Measurements from ENCODE around the gene NRF1. TPM values are rescaled to one million over a fixed set of nuclear protein-coding genes. Genes with fewer than 3 reads are reported as not detected.

NRF1 gene
- total and polyA plus RNA-seq, 2 of the 13 experiments (the other 11 are each of a cell fraction or from before 2014, with no cell fraction given) = 9.3 to 10.1 TPM

DNA sequence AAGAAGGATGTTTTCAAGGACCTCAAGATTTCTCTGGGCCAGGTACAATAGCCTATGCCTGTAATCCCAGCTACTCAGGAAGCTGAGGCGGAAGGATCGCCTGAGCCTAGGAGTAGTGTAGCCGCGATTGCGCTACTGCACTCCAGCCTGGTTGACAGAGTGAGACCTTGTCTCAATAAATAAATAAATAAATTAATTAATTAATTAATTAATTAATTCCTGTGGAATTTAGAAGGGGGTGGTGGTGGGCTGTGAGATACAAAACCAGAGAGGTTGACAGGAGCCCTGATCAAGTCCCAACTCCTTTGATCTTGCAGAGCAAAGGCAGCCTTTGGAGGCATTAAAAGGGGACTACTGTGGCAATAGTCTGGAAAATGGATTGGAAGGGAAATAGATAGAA is 39.3 kb upstream of the NRF1 start:
- CTCF ChIA-PET (ENCODE audit: low intra/inter-chr PET ratio, low total read pairs) = no interaction called here
- H3K4me2 ChIP-seq (ENCODE audit: low read depth, low read length) = no peak overlapping the region
- H3K4me1 ChIP-seq (ENCODE audit: insufficient read depth, low read length) = peaks cover 19% of the 10 kb centered on the region
- H3K4me3 ChIP-seq (replicated peaks in 1 of 3; ENCODE audit: insufficient read depth in 1 of 3, low read depth in 2 of 3, low read length in 3 of 3) = no peak overlapping the region
- H4K20me1 ChIP-seq (ENCODE audit: insufficient read depth, low read length) = no peaks in the 10 kb centered on the region
- H3K27ac ChIP-seq (ENCODE audit: extremely low read length, insufficient read depth, low read length) = no peak overlapping the region
- H3K9me3 ChIP-seq (ENCODE audit: low read length) = no peaks in the 10 kb centered on the region
- in situ Hi-C loops (cut with HindIII; ENCODE audit: extremely low pct_ligation_motif_present, low pct_unique_long_range_greater_than_20kb) (no loop called here), intact Hi-C loops (cut with micrococcal nuclease; ENCODE audit: unreplicated experiment) (no loop called here)
- no peak overlapping the region for H3K9ac ChIP-seq (ENCODE audit: insufficient read depth, low read depth, low read length)
- BruUV-seq (replicated peaks) = no TSS peak
- H3K79me2 ChIP-seq (ENCODE audit: insufficient read depth, low read length) = no peaks in the 10 kb centered on the region
- 93% methylated on average over 5 of the region's 5 CpGs for WGBS (ENCODE audit: low lambda C conversion rate)
- no peaks in the 10 kb centered on the region; a peak in 1 of 5 replicates for H3K27me3 ChIP-seq (ENCODE audit: control insufficient read depth in 1 of 2, insufficient read depth in 2 of 2, low read length in 2 of 2)
- H2AFZ ChIP-seq (ENCODE audit: low read length) = no peak overlapping the region
- H3K36me3 ChIP-seq (replicated peaks in 1 of 2; ENCODE audit: control insufficient read depth in 1 of 2, insufficient read depth in 2 of 2, low read length in 2 of 2) = no peaks in the 10 kb centered on the region
- no peak for FAIRE-seq
- no peak for ATAC-seq
- POLR2A ChIA-PET = no interaction called here
- no peak for DNase-seq (ENCODE audit: low spot score)
- TF ChIP-seq TRIM24 (CRISPR knock-in tag; IDR thresholded peaks at IDR 0.05) (no peak), PRDM10 (CRISPR knock-in tag; IDR thresholded peaks at IDR 0.05; ENCODE audit: low read depth) (no peak), ISX (CRISPR knock-in tag; conservative IDR thresholded peaks at IDR 0.05) (no peak), CENPT (CRISPR knock-in tag; IDR thresholded peaks at IDR 0.05; ENCODE audit: low read depth) (no peak), ZSCAN30 (CRISPR knock-in tag; IDR thresholded peaks at IDR 0.05) (no peak), SOX5 (CRISPR knock-in tag; IDR thresholded peaks at IDR 0.05; ENCODE audit: borderline replicate concordance) (no peak), ZNF142 (CRISPR knock-in tag; IDR thresholded peaks at IDR 0.05) (no peak), NR2C2 (CRISPR knock-in tag; IDR thresholded peaks at IDR 0.05; ENCODE audit: borderline replicate concordance) (no peak), NFAT5 (CRISPR knock-in tag; IDR thresholded peaks at IDR 0.05) (no peak), NKX3-1 (CRISPR knock-in tag; IDR thresholded peaks at IDR 0.05) (no peak)
